GF-D8 (cell line): ENCODE measurements around the gene KERA.

Experiments used
- DNase-seq: peaks from one replicate; lab custom pipeline; 2025; lab: John Stamatoyannopoulos, UW

Gene KERA

GRCh38 chr12:91009319-91009950 lies 48.4 kb downstream of the KERA start:
- DNase-seq, result no peak

GRCh38 chr12:91007531-91008290 lies 50.1 kb downstream of the KERA start:
- DNase-seq, result no peak

- DNase-seq, result no peak
These were observed 53.0 kb downstream of the KERA start, which contains the start of gene EPYC for GRCh38 chr12:91004872-91005271. Gene EPYC, minus strand, starts transcription at chr12:91004972. Its CDS starts 2,407 bp downstream, at chr12:91002565.

GRCh38 chr12:91003737-91004136 lies 54.1 kb downstream of the KERA start:
- DNase-seq, result no peak

- no peak for DNase-seq
These were observed 56.5 kb downstream of the KERA start for GRCh38 chr12:91001306-91001705.
